Measurements from ENCODE around the gene TSPAN5.

DNA sequence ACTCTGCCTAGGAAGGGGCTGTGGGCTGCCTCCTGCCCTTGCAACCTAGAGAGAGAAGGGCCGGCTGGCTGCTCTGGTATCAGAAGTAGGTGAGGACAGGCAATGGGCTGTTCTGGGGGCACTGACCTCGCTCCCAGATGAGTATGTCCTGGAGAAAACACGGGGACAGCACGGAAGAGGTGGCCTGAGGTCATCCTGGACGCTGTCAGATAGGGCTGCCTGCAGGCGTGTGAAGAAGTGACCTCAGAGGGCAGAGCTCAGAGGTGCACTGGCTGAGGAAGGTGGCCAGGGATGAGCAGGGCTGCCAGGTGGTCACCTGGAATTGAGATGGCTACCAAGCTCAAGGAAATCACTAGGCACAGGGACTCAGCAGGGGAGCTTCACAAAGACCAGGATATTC lies 159.6 kb downstream of the TSPAN5 start:
- TF ChIP-seq, protein P1, sequence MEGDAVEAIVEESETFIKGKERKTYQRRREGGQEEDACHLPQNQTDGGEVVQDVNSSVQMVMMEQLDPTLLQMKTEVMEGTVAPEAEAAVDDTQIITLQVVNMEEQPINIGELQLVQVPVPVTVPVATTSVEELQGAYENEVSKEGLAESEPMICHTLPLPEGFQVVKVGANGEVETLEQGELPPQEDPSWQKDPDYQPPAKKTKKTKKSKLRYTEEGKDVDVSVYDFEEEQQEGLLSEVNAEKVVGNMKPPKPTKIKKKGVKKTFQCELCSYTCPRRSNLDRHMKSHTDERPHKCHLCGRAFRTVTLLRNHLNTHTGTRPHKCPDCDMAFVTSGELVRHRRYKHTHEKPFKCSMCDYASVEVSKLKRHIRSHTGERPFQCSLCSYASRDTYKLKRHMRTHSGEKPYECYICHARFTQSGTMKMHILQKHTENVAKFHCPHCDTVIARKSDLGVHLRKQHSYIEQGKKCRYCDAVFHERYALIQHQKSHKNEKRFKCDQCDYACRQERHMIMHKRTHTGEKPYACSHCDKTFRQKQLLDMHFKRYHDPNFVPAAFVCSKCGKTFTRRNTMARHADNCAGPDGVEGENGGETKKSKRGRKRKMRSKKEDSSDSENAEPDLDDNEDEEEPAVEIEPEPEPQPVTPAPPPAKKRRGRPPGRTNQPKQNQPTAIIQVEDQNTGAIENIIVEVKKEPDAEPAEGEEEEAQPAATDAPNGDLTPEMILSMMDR (IDR thresholded peaks at IDR 0.05; ENCODE audit: insufficient read depth, low read length, poor library complexity, severe bottlenecking) = no peak
- no peak for TF ChIP-seq EZH2phosphoT487 (conservative IDR thresholded peaks at IDR 0.05; ENCODE audit: low read length)

All from SU-DHL-6 (cell line).